HG03064 (cell line): Measurements from ENCODE around the gene IPMK.
"Not testable (repeated sequence)": the region's sequence is repeated elsewhere in the genome, so short reads cannot be mapped to it uniquely, and the experiment has no call there.

ENCODE experiments used
- ATAC-seq: cut with Tn5 transposase; IDR thresholded peaks from one replicate; pipeline ENCODE4 v1.9.1; 2021; ENCODE audit warnings: low read depth; ENCODE audit not compliant: unreplicated experiment

The IPMK gene

GRCh38 chr10:58229856-58230255 is 37.8 kb downstream of the IPMK start:
- ATAC-seq: not testable (repeated sequence)

- ATAC-seq: no peak
Observed at GRCh38 chr10:58225654-58226053, 42.0 kb downstream of the IPMK start.

GRCh38 chr10:58220769-58221451 is 46.8 kb downstream of the IPMK start:
- no peak for ATAC-seq

- no peak for ATAC-seq
Observed at GRCh38 chr10:58219875-58220274, 47.8 kb downstream of the IPMK start.

- ATAC-seq: no peak
Observed at GRCh38 chr10:58217612-58218011, 50.1 kb downstream of the IPMK start.

- no peak for ATAC-seq
Observed at GRCh38 chr10:58212622-58213021, 55.1 kb downstream of the IPMK start.

- ATAC-seq: no peak
Observed at GRCh38 chr10:58210160-58210559, 57.5 kb downstream of the IPMK start.

GRCh38 chr10:58209669-58210068 is 58.0 kb downstream of the IPMK start:
- no peak for ATAC-seq

- no peak for ATAC-seq
Observed at GRCh38 chr10:58206251-58206650, 61.4 kb downstream of the IPMK start.

GRCh38 chr10:58201704-58202103 is 66.0 kb downstream of the IPMK start:
- no peak for ATAC-seq

- no peak for ATAC-seq
Observed at GRCh38 chr10:58189269-58189668, 78.4 kb downstream of the IPMK start.

GRCh38 chr10:58184120-58184670 is 83.5 kb downstream of the IPMK start:
- no peak for ATAC-seq

- ATAC-seq: no peak
Observed at GRCh38 chr10:58180666-58181065, 87.0 kb downstream of the IPMK start.

GRCh38 chr10:58179238-58179637 is 88.5 kb downstream of the IPMK start:
- no peak for ATAC-seq

GRCh38 chr10:58178811-58179210 is 88.9 kb downstream of the IPMK start:
- no peak for ATAC-seq

- ATAC-seq: no peak
Observed at GRCh38 chr10:58177362-58177947, 90.2 kb downstream of the IPMK start.

- no peak for ATAC-seq
Observed at GRCh38 chr10:58175990-58176900, 91.4 kb downstream of the IPMK start.

- no peak for ATAC-seq
Observed at GRCh38 chr10:58174831-58175230, 92.9 kb downstream of the IPMK start.

GRCh38 chr10:58173391-58173790 is 94.3 kb downstream of the IPMK start:
- ATAC-seq: no peak

GRCh38 chr10:58171146-58171545 is 96.5 kb downstream of the IPMK start:
- ATAC-seq: no peak

- ATAC-seq: no peak
Observed at GRCh38 chr10:58164517-58164916, 103.2 kb downstream of the IPMK start.
